Keratinocyte (primary cell): ENCODE measurements around the gene IQCE. TPM values are rescaled to one million over a fixed set of nuclear protein-coding genes. Genes with fewer than 3 reads are reported as not detected.

Source experiments
- DNase-seq: peaks from one replicate; pipeline ENCODE4 v3.0.0-alpha.2; 2011; ENCODE audit warnings: low read depth, missing footprints, low spot score
- FAIRE-seq: peaks from 2 replicates; lab custom pipeline; 2011; peaks lifted over from hg19 to GRCh38; lab: Jason Lieb, UNC
- H2AFZ ChIP-seq: 2 replicates; pipeline ENCODE4 v1.6.0; 2012; ENCODE audit warnings: low read length, control low read depth, inconsistent platforms; ENCODE audit not compliant: control insufficient read depth
- H3K27ac ChIP-seq: 2 replicates; pipeline ENCODE4 v1.5.1; 2011; ENCODE audit warnings: low read length; ENCODE audit not compliant: control insufficient read depth, insufficient read depth
- H3K27me3 ChIP-seq: 3 replicates; pipeline ENCODE4 v1.6.0; 2011; ENCODE audit warnings: low read length; ENCODE audit not compliant: control insufficient read depth, insufficient read depth; ENCODE audit errors: extremely low read depth
- H3K36me3 ChIP-seq, 2 experiments: 2 replicates in 1 of 2; 3 replicates in 1 of 2; pipeline ENCODE4 v1.5.1; 2011; ENCODE audit warnings: low read length in 2 of 2, mild to moderate bottlenecking in 1 of 2; ENCODE audit not compliant: control insufficient read depth in 2 of 2, insufficient read depth in 2 of 2; ENCODE audit errors: extremely low read depth in 1 of 2
- H3K4me1 ChIP-seq: 3 replicates; pipeline ENCODE4 v1.5.1; 2011; ENCODE audit warnings: low read length; ENCODE audit not compliant: control insufficient read depth, insufficient read depth; ENCODE audit errors: extremely low read depth
- H3K4me2 ChIP-seq: 3 replicates; pipeline ENCODE4 v1.6.0; 2011; ENCODE audit warnings: low read depth, low read length; ENCODE audit not compliant: control insufficient read depth, insufficient read depth; ENCODE audit errors: extremely low read depth
- H3K4me3 ChIP-seq, 3 experiments: fragments of 200-600 bp in 1 of 3; sonication (generic) in 1 of 3; 2 replicates in 2 of 3; 3 replicates in 1 of 3; pipeline ENCODE4 v1.5.1; 2011 to 2016; ENCODE audit warnings: low read length in 3 of 3, mild to moderate bottlenecking in 3 of 3, control low read depth in 2 of 3, inconsistent platforms in 1 of 3, low read depth in 1 of 3, mixed read lengths in 1 of 3, mixed run types in 1 of 3, moderate library complexity in 1 of 3; ENCODE audit not compliant: control insufficient read depth in 2 of 3, insufficient read depth in 2 of 3; ENCODE audit errors: extremely low read depth in 1 of 3
- H3K79me2 ChIP-seq: 2 replicates; pipeline ENCODE4 v1.6.0; 2012; ENCODE audit warnings: low read length; ENCODE audit not compliant: control insufficient read depth, insufficient read depth
- H3K9ac ChIP-seq: 3 replicates; pipeline ENCODE4 v1.6.0; 2011; ENCODE audit warnings: low read length; ENCODE audit not compliant: control insufficient read depth, insufficient read depth; ENCODE audit errors: extremely low read depth
- H3K9me1 ChIP-seq: 3 replicates; pipeline ENCODE4 v1.6.0; 2011; ENCODE audit warnings: low read length; ENCODE audit not compliant: control insufficient read depth, insufficient read depth; ENCODE audit errors: extremely low read depth
- H3K9me3 ChIP-seq: 2 replicates; pipeline ENCODE4 v1.5.1; 2012; ENCODE audit warnings: low read depth, low read length; ENCODE audit not compliant: control insufficient read depth
- H4K20me1 ChIP-seq: 3 replicates; pipeline ENCODE4 v1.6.0; 2011; ENCODE audit warnings: low read length; ENCODE audit not compliant: control insufficient read depth, insufficient read depth; ENCODE audit errors: extremely low read depth
- CTCF ChIP-seq, 3 experiments: IDR thresholded peaks in 1 of 3; conservative IDR thresholded peaks in 1 of 3; optimal IDR thresholded peaks in 1 of 3; 2 replicates in 2 of 3; 3 replicates in 1 of 3; pipeline versions ENCODE3 to v1.5.1; 2011; ENCODE audit warnings: low read length in 3 of 3, mild to moderate bottlenecking in 3 of 3, moderate library complexity in 2 of 3, control low read depth in 1 of 3, inconsistent platforms in 1 of 3; ENCODE audit not compliant: insufficient read depth in 2 of 3; ENCODE audit errors: extremely low read depth in 1 of 3
- EZH2 ChIP-seq: IDR thresholded peaks from one replicate; pipeline ENCODE4 v1.6.1; 2012; ENCODE audit warnings: inconsistent platforms, mild to moderate bottlenecking, low read length, moderate library complexity
- dilution Hi-C: fragments of 300-500 bp; cut with MboI; formaldehyde crosslinking; loops from one replicate; pipeline ENCODE4 v1.7.0; 2020; ENCODE audit warnings: low sequenced_read_pairs; ENCODE audit not compliant: extremely low pct_ligation_motif_present
- polyA plus RNA-seq, 5 experiments: library from polyadenylated mRNA; depleted of rRNA in 3 of 5; stranded (reverse) in 3 of 5; stranded (forward) in 1 of 5; unstranded in 1 of 5; fragments of >200 nt; gene quantifications; 1 replicate in 1 of 5; 2 replicates in 3 of 5; 3 replicates in 1 of 5; pipeline versions ENCODE4 v1.2.1 to v1.2.3, GENCODE V29; 2011 to 2012; ENCODE audit warnings: missing spikeins in 2 of 5, low read depth in 1 of 5, low replicate concordance in 1 of 5

The IQCE gene
- polyA plus RNA-seq, 1 donor (not counting 4 experiments of a cell fraction or from before 2014, with no cell fraction given): 5.2 TPM

GRCh38 chr7:2622869-2623697 lies 64.3 kb downstream of the IQCE start:
- Histone ChIP-seq H3K9ac (no peak overlapping the region), H3K4me3 (no peak overlapping the region), H3K9me1 (no peaks in the 10 kb centered on the region), H3K4me2 (no peak overlapping the region), H2AFZ (no peak overlapping the region), H3K36me3 (no peaks in the 10 kb centered on the region), H3K4me1 (peaks cover 9% of the 10 kb centered on the region), H3K27me3 (peaks cover 14% of the 10 kb centered on the region), H4K20me1 (no peaks in the 10 kb centered on the region), H3K9me3 (no peaks in the 10 kb centered on the region), H3K79me2 (no peaks in the 10 kb centered on the region), H3K27ac (no peak overlapping the region)
- no peak for FAIRE-seq
- dilution Hi-C loops: no loop called here
- no peak for TF ChIP-seq EZH2
- TF ChIP-seq CTCF (optimal IDR thresholded peaks at IDR 0.05 in 1 of 3, IDR thresholded peaks at IDR 0.05 in 1 of 3, conservative IDR thresholded peaks at IDR 0.05 in 1 of 3; ENCODE audit: extremely low read depth in 1 of 3, insufficient read depth in 2 of 3, low read length in 3 of 3): no peak
- DNase-seq: no peak

GRCh38 chr7:2623698-2624014 lies 64.9 kb downstream of the IQCE start:
- H3K9ac ChIP-seq: no peak overlapping the region
- DNase-seq (no peak), FAIRE-seq (no peak)
- H4K20me1 ChIP-seq: no peaks in the 10 kb centered on the region
- no peaks in the 10 kb centered on the region for H3K36me3 ChIP-seq
- dilution Hi-C loops: no loop called here
- TF ChIP-seq EZH2: no peak
- TF ChIP-seq CTCF (optimal IDR thresholded peaks at IDR 0.05 in 1 of 3, IDR thresholded peaks at IDR 0.05 in 1 of 3, conservative IDR thresholded peaks at IDR 0.05 in 1 of 3; ENCODE audit: extremely low read depth in 1 of 3, insufficient read depth in 2 of 3, low read length in 3 of 3): no peak
- peaks cover 9% of the 10 kb centered on the region for H3K4me1 ChIP-seq
- H3K9me1 ChIP-seq: no peaks in the 10 kb centered on the region
- H3K79me2 ChIP-seq: no peaks in the 10 kb centered on the region
- no peak overlapping the region for H3K27ac ChIP-seq
- no peak overlapping the region for H3K4me2 ChIP-seq
- H3K4me3 ChIP-seq: no peak overlapping the region
- peaks cover 8% of the 10 kb centered on the region for H3K27me3 ChIP-seq
- H2AFZ ChIP-seq: no peak overlapping the region
- no peaks in the 10 kb centered on the region for H3K9me3 ChIP-seq
